NCI-H748 (cell line): ENCODE results near the gene PPP6R2.
"Not testable (repeated sequence)": the region's sequence is repeated elsewhere in the genome, so short reads cannot be mapped to it uniquely, and the experiment has no call there.

Experiments used
- DNase-seq: peaks from one replicate; lab custom pipeline; 2025; ENCODE audit not compliant: unreplicated experiment; lab: John Stamatoyannopoulos, UW

Gene PPP6R2

GRCh38 chr22:50397371-50398060 is 54.4 kb downstream of the PPP6R2 start:
- DNase-seq: not testable (repeated sequence)

DNA sequence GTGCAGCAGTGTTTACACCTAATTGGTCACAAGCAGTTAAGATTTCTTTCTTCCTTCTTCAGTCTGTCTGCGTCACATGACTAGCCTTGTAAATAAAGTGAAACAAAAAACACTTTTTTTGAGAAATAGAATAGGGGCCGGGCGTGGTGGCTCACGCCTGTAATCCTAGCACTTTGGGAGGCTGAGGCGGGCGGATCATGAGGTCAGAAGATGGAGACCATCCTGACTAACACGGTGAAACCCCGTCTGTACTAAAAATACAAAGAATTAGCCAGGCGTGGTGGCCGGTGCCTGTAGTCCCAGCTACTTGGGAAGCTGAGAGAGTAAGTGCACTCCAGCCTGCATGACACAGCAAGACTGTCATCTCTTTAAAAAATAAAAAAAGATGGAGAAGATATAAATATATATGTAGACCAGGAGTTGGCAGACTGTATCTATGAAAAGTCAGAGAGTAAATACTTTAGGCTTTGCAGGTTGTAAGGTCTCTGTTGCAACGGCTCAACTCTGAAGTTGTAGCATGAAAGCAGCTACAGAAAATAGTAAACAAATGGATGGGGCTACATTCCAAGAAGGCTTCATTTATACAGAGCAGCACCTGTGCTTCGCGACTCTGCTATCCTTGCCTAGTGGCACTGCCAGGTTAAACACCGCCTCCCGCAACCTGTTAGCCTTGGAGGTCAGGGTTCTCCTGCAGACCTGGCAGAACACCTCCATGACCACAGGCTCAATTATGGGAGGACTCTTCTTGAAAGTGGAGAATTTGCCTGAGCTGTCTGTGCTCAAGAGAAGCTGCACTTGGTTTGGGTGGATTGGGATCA is 55.9 kb downstream of the PPP6R2 start:
- no peak for DNase-seq

DNA sequence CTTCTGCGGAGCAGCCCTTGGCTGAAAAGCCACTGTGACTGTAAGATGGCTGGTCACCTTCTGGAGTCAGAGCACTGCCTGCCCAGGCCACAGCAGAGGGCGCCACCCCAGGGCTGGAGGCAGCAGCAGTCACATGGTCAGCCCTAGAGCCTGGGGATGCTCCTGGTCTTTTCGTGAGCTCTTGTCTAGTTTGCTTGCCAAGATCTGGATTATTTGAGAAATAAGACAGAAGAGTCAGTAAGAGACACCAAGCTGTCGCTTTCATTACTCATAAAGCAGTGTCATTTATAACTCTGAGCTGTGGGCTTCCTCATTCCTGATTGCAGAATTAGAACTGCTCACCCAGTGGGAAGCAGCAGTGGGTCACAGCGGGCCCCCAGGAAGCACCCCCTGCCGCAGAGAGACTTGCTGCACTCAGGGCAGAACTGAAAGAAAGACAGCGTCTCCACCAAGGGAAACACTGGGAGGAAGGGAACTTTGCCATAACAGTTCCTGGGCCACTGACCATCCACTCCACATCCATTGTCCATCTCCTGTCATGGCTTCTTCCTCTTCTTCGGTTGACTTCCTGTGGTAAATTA is 56.7 kb downstream of the PPP6R2 start:
- peak; percentile 13 for DNase-seq

- no peak for DNase-seq
These were observed 57.3 kb downstream of the PPP6R2 start for GRCh38 chr22:50400406-50400805.

DNA sequence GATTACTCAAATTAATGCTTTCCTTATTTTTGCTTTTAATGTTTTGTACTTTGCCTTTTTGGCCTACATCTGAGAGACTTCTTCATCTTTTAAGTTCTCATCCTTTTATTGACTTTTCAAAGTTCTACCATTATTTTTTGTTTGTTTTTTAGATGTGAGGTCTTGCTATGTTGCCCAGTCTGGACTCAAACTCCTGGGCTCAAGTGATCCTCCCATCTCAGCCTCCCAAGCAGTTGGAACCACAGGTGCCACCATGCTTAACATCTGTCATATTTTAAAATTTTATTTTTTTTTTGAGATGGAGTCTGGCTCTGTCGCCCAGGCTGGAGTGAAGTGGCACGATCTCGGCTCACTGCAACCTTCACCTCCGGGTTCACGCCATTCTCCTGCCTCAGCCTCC is 57.8 kb downstream of the PPP6R2 start:
- no peak for DNase-seq

DNA sequence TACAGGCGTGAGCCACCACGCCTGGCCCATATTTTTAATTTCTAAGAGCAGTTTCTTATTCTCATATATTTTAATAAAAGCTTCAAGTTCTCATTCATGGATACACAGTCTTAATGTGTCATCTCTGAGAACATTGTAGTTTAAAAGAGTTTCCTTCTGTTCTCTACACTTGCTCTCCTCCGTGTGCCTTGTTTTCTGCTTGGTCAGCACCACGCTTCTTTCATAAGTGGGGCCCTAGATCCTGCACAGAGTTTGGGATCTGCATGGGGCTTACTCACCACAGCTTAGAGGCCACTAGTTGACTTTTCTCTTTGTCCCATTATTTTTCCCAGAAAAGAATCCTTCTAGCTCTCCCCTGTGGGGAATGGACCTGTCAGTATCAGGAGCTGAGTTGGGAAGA is 58.8 kb downstream of the PPP6R2 start:
- no peak for DNase-seq

GRCh38 chr22:50403701-50404101 is 60.6 kb downstream of the PPP6R2 start:
- no peak for DNase-seq

DNA sequence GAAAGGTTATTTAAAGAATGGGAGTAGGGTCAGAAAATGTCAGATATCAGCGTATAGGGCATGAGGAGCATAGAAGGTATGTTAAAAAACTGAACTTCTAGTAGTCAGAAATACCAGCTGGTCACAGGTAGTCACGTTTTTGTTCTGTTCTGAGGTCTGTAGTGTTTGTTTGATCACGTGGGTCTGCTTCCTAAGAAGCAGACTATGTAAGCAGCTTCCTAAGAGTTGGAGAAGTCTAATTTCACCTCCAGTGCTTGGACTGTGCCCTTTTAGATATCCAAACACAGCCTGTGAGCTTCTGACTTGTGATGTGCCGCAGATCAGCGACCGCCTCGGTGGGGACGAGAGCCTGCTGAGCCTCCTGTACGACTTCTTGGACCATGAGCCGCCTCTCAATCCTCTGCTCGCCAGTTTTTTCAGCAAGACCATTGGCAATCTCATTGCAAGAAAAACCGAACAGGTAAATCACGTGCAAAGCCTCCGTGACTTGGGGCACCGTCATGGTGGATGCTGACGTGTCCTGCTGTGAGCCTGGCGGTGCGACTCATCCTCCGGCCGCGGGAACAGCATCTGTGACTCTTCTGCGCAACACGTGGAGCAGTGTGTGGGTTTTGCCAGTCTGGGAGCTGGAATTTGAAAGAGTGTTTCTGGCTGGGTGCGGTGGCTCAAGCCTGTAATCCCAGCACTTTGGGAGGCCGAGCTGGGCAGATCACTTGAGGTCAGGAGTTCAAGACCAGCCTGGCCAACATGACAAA is 63.5 kb downstream of the PPP6R2 start:
- no peak for DNase-seq

DNA sequence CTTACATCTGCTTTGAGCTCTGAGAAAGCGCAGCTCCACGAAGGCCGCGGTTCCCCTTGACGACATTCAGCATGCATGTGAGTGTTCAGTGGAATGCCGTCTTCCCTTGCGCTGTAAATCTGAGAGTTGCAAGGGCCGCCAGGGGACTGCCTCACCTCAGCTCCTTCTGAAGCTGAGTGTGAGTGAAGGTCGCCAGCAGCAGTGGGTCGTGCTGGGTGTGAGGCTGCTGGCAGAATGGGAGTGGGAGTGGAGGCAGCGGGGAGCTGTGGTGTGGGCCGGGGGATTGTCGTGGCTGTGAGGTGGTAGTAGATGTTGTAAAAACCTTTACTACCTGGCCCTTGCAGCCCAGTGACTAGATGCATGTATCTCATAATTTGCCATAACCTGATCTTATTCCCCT is 65.2 kb downstream of the PPP6R2 start:
- no peak for DNase-seq

DNA sequence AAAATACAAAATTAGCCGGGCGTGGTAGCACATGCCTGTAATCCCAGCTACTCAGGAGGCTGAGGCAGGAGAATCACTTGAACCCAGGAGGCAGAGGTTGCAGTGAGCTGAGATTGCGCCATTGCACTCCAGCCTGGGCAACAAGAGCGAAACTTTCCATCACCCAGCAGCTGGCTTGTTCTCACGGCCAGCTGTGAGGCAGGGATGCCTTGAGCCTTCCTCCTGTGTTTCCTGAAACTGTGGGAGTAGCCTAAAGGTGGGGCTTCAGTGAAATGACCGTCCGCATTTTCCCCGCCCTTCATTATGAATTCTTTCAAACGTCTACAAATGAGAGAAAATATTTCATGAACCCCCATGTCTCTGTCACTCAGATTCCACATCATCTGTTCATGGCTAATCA is 65.8 kb downstream of the PPP6R2 start:
- DNase-seq: not testable (repeated sequence)

- DNase-seq: no peak
These were observed 71.5 kb downstream of the PPP6R2 start for GRCh38 chr22:50414476-50415248.

- DNase-seq: no peak
These were observed 72.3 kb downstream of the PPP6R2 start for GRCh38 chr22:50415426-50415825.

DNA sequence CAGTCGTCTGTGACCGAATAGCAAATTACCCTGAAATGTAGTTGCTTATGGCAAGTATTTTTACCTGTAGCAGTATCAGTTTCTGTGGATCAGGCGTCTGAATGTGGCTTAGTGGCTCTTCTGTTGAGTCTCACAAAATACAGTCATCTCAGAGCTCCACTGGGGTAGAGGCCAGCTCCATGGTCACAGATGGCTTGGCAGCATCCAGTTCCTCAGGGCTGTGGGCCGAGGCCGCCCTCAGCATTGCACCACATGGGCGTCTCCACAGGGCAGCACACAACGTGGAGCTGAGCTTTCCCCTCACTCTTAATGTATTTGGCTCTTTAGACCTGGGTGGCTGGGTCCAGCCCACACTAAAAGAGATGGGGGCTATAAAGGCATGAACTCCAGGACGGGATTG is 73.9 kb downstream of the PPP6R2 start:
- DNase-seq: no peak

- no peak for DNase-seq
These were observed 74.5 kb downstream of the PPP6R2 start for GRCh38 chr22:50417411-50418210.

DNA sequence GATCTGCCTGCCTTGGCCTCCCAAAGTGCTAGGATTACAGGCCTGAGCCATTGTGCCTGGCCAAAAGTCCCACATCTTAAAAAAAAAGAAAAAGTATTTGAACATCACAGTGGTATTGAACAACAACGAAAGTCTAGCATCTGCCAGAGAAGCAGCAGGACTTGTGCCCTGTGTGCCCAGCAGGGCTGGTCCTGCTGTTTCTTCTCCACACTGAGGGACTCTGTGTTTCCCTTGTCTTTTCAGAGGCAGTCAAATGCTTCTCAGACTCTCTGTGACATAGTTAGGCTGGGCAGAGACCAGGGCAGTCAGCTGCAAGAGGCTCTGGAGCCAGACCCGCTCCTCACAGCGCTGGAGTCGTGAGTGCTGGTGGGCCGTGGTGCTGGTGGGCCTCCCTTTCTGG is 75.5 kb downstream of the PPP6R2 start:
- no peak for DNase-seq

- no peak for DNase-seq
These were observed 76.0 kb downstream of the PPP6R2 start for GRCh38 chr22:50419116-50419515.

GRCh38 chr22:50420015-50420414 is 76.9 kb downstream of the PPP6R2 start:
- DNase-seq: no peak

DNA sequence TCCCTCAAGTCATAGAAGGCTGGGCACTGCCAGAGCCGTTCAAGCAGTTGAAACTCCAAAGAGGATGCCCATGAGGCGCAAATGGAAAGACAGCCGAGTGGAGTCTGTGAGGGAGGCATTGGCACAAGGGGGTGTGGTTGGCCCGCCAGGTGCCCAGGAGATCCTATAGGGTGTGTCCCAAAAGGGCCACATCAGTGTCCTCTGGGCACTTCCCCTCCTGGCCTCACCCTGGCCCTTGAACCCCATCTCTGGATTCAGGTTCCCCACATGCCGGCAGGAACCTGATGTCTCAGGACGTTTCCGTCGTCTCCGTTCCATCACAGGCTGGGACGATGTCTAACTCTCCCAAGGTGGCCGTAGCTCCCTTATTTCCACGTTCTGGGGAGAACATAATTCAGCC is 77.5 kb downstream of the PPP6R2 start:
- DNase-seq: no peak

DNA sequence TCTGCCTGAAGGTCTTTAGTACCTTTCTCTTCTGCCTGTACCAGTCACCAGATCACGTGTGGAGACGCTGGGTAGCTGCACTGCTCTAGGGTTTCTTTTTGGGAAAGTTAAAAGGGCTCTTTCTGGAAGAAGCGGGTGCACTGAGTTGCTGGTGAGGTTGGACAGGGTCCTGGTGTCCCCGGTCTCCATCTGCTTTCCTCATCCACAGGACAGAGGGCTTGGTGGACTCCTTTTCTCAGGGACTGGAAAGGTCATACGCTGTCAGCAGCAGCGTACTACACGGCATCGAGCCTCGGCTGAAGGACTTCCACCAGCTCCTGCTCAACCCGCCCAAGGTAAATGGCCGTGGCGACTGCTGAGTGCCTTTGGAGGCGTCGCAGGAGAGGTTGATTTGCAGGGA is 78.9 kb downstream of the PPP6R2 start:
- DNase-seq: no peak
